HepG2 (cell line): ENCODE results near the gene NIFK. TPM values are rescaled to one million over a fixed set of nuclear protein-coding genes. Genes with fewer than 3 reads are reported as not detected.

ENCODE experiments used
- ATAC-seq: fragments of 200-7000 bp; cut with Tn5 transposase; 3 replicates; pipeline ENCODE4 v1.9.1; 2020; ENCODE audit warnings: mild to moderate bottlenecking, moderate library complexity
- BruUV-seq: library from RNA; stranded (reverse); fragments of 400-500 nt; replicated peaks from 2 replicates; lab custom pipeline; 2021; lab: Mats Ljungman, UMichigan
- CTCF ChIA-PET: fragments of 300-600 bp; formaldehyde crosslinking; extraction: SDS; loops from one replicate; lab custom pipeline; 2021; ENCODE audit warnings: low total read pairs, inconsistent platforms, low intra/inter-chr PET ratio; lab: Yijun Ruan, JAX
- POLR2A ChIA-PET: fragments of 350-600 bp; sonication (Branson Sonifier 250); formaldehyde crosslinking; loops from one replicate; lab custom pipeline; 2020; ENCODE audit warnings: antibody characterized with exemption, inconsistent platforms; lab: Yijun Ruan, JAX
- DNase-seq: peaks from one replicate; pipeline ENCODE4 v3.0.0-alpha.2; 2015; ENCODE audit warnings: low spot score
- FAIRE-seq: peaks from 3 replicates; lab custom pipeline; 2011; peaks lifted over from hg19 to GRCh38; lab: Jason Lieb, UNC
- H2AFZ ChIP-seq: one replicate; pipeline ENCODE4 v1.6.1; 2011; ENCODE audit warnings: low read length, inconsistent platforms
- H3K27ac ChIP-seq: fragments of 300-600 bp; 3 replicates; pipeline ENCODE4 v1.8.0; 2011; ENCODE audit warnings: mixed run types, mild to moderate bottlenecking, mixed read lengths, low read length, inconsistent platforms; ENCODE audit not compliant: insufficient read depth; ENCODE audit errors: extremely low read length
- H3K27me3 ChIP-seq, 2 experiments: fragments of 200-600 bp in 1 of 2; 2 replicates in 1 of 2; 3 replicates in 1 of 2; pipeline versions ENCODE4 v1.6.0 to v1.8.0; 2011; ENCODE audit warnings: low read length in 2 of 2, mild to moderate bottlenecking in 2 of 2, moderate library complexity in 2 of 2, inconsistent platforms in 1 of 2; ENCODE audit not compliant: insufficient read depth in 2 of 2, control insufficient read depth in 1 of 2
- H3K36me3 ChIP-seq, 2 experiments: fragments of 200-600 bp in 1 of 2; replicated peaks in 1 of 2; 2 replicates in 1 of 2; 3 replicates in 1 of 2; pipeline versions ENCODE4 v1.5.1 to v1.8.0; 2011; ENCODE audit warnings: low read length in 2 of 2, inconsistent platforms in 1 of 2; ENCODE audit not compliant: insufficient read depth in 2 of 2, control insufficient read depth in 1 of 2
- H3K4me1 ChIP-seq: 2 replicates; pipeline ENCODE4 v1.5.1; 2012; ENCODE audit warnings: low read length, inconsistent platforms; ENCODE audit not compliant: insufficient read depth
- H3K4me2 ChIP-seq: 2 replicates; pipeline ENCODE4 v1.6.0; 2011; ENCODE audit warnings: low read depth, low read length, inconsistent platforms
- H3K4me3 ChIP-seq, 3 experiments: fragments of 200-600 bp in 1 of 3; sonication (generic), shearing (Covaris generic) in 1 of 3; replicated peaks in 1 of 3; 2 replicates each; pipeline ENCODE4 v1.5.1; 2011 to 2016; ENCODE audit warnings: low read length in 3 of 3, inconsistent platforms in 2 of 3, low read depth in 2 of 3, mild to moderate bottlenecking in 2 of 3, control low read depth in 1 of 3, mixed read lengths in 1 of 3; ENCODE audit not compliant: insufficient read depth in 1 of 3
- H3K79me2 ChIP-seq: one replicate; pipeline ENCODE4 v1.6.1; 2011; ENCODE audit warnings: low read length, inconsistent platforms; ENCODE audit not compliant: insufficient read depth
- H3K9ac ChIP-seq: 2 replicates; pipeline ENCODE4 v1.6.0; 2011; ENCODE audit warnings: mild to moderate bottlenecking, low read depth, low read length, inconsistent platforms; ENCODE audit not compliant: insufficient read depth
- H3K9me3 ChIP-seq: 2 replicates; pipeline ENCODE4 v1.5.1; 2012; ENCODE audit warnings: mild to moderate bottlenecking, low read length
- H4K20me1 ChIP-seq: 2 replicates; pipeline ENCODE4 v1.6.0; 2011; ENCODE audit warnings: inconsistent platforms, mild to moderate bottlenecking, low read length, moderate library complexity; ENCODE audit not compliant: insufficient read depth
- FOSL2 ChIP-seq: sonication (generic); formaldehyde crosslinking; IDR thresholded peaks from 2 replicates; pipeline ENCODE4 v1.4.0; 2020; ENCODE audit warnings: missing genetic modification reagents
- FOXP1 ChIP-seq, 2 experiments: fragments of 450-650 bp in 1 of 2; IDR thresholded peaks; 2 replicates each; pipeline ENCODE4 v1.6.1; 2017 to 2018; ENCODE audit warnings: antibody characterized with exemption in 1 of 2
- KDM6A ChIP-seq: IDR thresholded peaks from 2 replicates; pipeline ENCODE4 v1.6.1; 2016; ENCODE audit warnings: low read depth
- NFYC ChIP-seq: IDR thresholded peaks from 2 replicates; pipeline ENCODE4 v1.6.1; 2016; ENCODE audit warnings: missing genetic modification reagents, missing compliant biosample characterization
- SAP130 ChIP-seq: IDR thresholded peaks from 2 replicates; pipeline ENCODE4 v1.6.1; 2016; ENCODE audit warnings: low read depth
- TEAD3 ChIP-seq: optimal IDR thresholded peaks from 2 replicates; pipeline ENCODE3; 2016; ENCODE audit warnings: borderline replicate concordance
- TSC22D2 ChIP-seq: sonication (generic); formaldehyde crosslinking; IDR thresholded peaks from 2 replicates; pipeline ENCODE4 v1.5.1; 2020; ENCODE audit warnings: missing genetic modification reagents, mild to moderate bottlenecking, borderline replicate concordance
- ZNF644 ChIP-seq: IDR thresholded peaks from 2 replicates; pipeline ENCODE4 v1.6.1; 2016; ENCODE audit warnings: low read depth
- WGBS: methylation state at CpG from one replicate; pipeline ENCODE4 v1.1.6; 2017; ENCODE audit warnings: low lambda C conversion rate; 5-methylcytosine and 5-hydroxymethylcytosine counted together
- in situ Hi-C: cut with HindIII; loops from 2 replicates; pipeline ENCODE4 v1.10.0; 2017; ENCODE audit warnings: low pct_unique_long_range_greater_than_20kb; ENCODE audit not compliant: extremely low pct_ligation_motif_present
- intact Hi-C: fragments of 100-400 bp; cut with micrococcal nuclease; formaldehyde crosslinking; loops from one replicate; pipeline ENCODE4 v1.10.0; 2022; ENCODE audit not compliant: unreplicated experiment
- polyA plus RNA-seq, 8 experiments: library from polyadenylated mRNA; depleted of rRNA in 3 of 8; stranded (reverse) in 7 of 8; unstranded in 1 of 8; fragments of >200 nt; fragmentation: Illumina TruSeq in 4 of 8; extraction: Trizol in 4 of 8; gene quantifications; 2 replicates each; pipeline versions ENCODE4 v1.2.1 to v1.2.3, GENCODE V29; 2011 to 2016; ENCODE audit warnings: low read depth in 4 of 8, missing spikeins in 1 of 8, mixed read lengths in 1 of 8; ENCODE audit not compliant: insufficient read depth in 1 of 8
- total RNA-seq, 5 experiments: library from RNA; depleted of rRNA; stranded (reverse); fragments of >200 nt; fragmentation: Illumina TruSeq; extraction: Trizol; gene quantifications; 2 replicates each; pipeline ENCODE4 v1.2.3, GENCODE V29; 2016; ENCODE audit warnings: low read depth in 1 of 5
- TF ChIP-seq, protein P1 (sequence below): IDR thresholded peaks from 2 replicates; pipeline ENCODE4 v1.6.1; 2016; ENCODE audit warnings: low read depth
- TF ChIP-seq, protein P2 (sequence below): IDR thresholded peaks from 2 replicates; pipeline ENCODE4 v1.6.1; 2016
- TF ChIP-seq, protein P3 (sequence below): sonication (generic); formaldehyde crosslinking; IDR thresholded peaks from 2 replicates; pipeline ENCODE4 v1.4.0; 2020; ENCODE audit warnings: missing genetic modification reagents, borderline replicate concordance
- TF ChIP-seq, protein P4 (sequence below): sonication (generic); IDR thresholded peaks from 2 replicates; pipeline ENCODE4 v1.6.1; 2016; ENCODE audit warnings: low read depth, borderline replicate concordance

The NIFK gene
- total and polyA plus RNA-seq, 2 of the 13 experiments (the other 11 are each of a cell fraction or from before 2014, with no cell fraction given) = 19.6 to 105 TPM

DNA sequence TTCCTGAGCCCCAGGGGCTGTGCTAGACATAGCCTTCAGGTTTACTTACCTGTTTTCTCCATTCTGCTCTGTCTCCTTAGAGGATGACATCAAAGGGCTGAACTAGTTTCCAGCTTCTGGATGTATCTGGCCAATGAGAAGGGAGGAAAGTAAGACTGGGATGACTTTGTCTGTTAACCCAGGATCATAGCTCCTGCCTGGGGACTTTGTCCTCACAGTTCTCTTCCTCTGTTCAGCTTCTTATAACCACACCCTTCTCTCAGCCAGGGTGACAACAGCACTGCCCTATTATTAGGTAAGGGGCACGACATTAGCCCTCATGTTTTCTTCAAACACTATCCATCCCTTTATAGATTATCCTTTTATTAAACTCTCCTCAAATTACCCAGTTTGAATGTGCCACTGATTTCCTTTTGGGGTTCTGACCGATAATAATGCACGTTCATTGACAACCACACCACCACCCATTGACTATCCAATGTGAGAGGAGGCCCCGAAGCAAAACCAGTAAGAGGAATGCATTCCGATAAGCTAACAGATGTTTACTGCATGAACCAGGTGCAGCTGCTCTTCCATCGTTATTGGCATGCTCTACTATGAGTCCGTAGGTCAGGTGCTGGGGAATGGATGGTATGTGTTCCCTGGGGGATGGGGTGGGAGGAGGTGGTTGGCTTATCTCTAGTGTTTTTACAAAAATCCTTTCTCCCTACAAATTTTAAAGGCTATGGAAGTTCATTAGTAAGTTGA lies 42.2 kb upstream of the NIFK start:
- CTCF ChIA-PET = no interaction called here
- Histone ChIP-seq H3K27me3 (no peaks in the 10 kb centered on the region; a peak in 1 of 5 replicates), H3K9ac (no peak overlapping the region), H3K9me3 (no peaks in the 10 kb centered on the region), H3K4me3 (peak overlapping the region in 1 of 3 experiments; percentile 11; a peak in 2 of 6 replicates), H3K4me1 (peaks cover 39% of the 10 kb centered on the region), H3K79me2 (no peaks in the 10 kb centered on the region), H3K4me2 (peak overlapping the region; percentile 53), H2AFZ (no peak overlapping the region), H3K36me3 (no peaks in the 10 kb centered on the region), H3K27ac (no peak overlapping the region), H4K20me1 (no peaks in the 10 kb centered on the region)
- WGBS = under 1% methylated on average over 7 of the region's 7 CpGs
- ATAC-seq (peak; percentile 92), FAIRE-seq (peak; percentile 73), DNase-seq (peak; percentile 84)
- POLR2A ChIA-PET = interaction anchor here (0.5 kb wide), 1 partner anchor 18 kb away, joined by 4 read pairs; no protein-coding TSS in a partner anchor
- no TSS peak for BruUV-seq
- intact Hi-C loops (no loop called here), in situ Hi-C loops (no loop called here)
- TF ChIP-seq SAP130 (peak; percentile 57), TSC22D2 (CRISPR knock-in tag) (no peak), ZNF644 (CRISPR knock-in tag) (peak; percentile 91), KDM6A (0 out of 2 replicates have a peak, but pooled peaks have one; percentile 27), NFYC (CRISPR knock-in tag) (no peak), FOSL2 (CRISPR knock-in tag) (0 out of 2 replicates have a peak, but pooled peaks have one; percentile 23), TEAD3 (peak; percentile 99), FOXP1 (IDR thresholded peaks at IDR 0.05) (no peak), FOXP1 (CRISPR knock-in tag; IDR thresholded peaks at IDR 0.05) (peak; percentile 52; the same call in 1 of the 2 replicates)
- TF ChIP-seq, protein P1, sequence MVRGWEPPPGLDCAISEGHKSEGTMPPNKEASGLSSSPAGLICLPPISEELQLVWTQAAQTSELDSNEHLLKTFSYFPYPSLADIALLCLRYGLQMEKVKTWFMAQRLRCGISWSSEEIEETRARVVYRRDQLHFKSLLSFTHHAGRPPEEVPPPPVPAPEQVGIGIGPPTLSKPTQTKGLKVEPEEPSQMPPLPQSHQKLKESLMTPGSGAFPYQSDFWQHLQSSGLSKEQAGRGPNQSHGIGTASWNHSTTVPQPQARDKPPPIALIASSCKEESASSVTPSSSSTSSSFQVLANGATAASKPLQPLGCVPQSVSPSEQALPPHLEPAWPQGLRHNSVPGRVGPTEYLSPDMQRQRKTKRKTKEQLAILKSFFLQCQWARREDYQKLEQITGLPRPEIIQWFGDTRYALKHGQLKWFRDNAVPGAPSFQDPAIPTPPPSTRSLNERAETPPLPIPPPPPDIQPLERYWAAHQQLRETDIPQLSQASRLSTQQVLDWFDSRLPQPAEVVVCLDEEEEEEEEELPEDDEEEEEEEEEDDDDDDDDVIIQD = peak; percentile 16; the same call in 1 of the 2 replicates
- TF ChIP-seq, protein P2, sequence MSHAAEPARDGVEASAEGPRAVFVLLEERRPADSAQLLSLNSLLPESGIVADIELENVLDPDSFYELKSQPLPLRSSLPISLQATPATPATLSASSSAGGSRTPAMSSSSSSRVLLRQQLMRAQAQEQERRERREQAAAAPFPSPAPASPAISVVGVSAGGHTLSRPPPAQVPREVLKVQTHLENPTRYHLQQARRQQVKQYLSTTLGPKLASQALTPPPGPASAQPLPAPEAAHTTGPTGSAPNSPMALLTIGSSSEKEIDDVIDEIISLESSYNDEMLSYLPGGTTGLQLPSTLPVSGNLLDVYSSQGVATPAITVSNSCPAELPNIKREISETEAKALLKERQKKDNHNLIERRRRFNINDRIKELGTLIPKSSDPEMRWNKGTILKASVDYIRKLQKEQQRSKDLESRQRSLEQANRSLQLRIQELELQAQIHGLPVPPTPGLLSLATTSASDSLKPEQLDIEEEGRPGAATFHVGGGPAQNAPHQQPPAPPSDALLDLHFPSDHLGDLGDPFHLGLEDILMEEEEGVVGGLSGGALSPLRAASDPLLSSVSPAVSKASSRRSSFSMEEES = peak; percentile 67; the same call in 1 of the 2 replicates
- TF ChIP-seq, protein P3, sequence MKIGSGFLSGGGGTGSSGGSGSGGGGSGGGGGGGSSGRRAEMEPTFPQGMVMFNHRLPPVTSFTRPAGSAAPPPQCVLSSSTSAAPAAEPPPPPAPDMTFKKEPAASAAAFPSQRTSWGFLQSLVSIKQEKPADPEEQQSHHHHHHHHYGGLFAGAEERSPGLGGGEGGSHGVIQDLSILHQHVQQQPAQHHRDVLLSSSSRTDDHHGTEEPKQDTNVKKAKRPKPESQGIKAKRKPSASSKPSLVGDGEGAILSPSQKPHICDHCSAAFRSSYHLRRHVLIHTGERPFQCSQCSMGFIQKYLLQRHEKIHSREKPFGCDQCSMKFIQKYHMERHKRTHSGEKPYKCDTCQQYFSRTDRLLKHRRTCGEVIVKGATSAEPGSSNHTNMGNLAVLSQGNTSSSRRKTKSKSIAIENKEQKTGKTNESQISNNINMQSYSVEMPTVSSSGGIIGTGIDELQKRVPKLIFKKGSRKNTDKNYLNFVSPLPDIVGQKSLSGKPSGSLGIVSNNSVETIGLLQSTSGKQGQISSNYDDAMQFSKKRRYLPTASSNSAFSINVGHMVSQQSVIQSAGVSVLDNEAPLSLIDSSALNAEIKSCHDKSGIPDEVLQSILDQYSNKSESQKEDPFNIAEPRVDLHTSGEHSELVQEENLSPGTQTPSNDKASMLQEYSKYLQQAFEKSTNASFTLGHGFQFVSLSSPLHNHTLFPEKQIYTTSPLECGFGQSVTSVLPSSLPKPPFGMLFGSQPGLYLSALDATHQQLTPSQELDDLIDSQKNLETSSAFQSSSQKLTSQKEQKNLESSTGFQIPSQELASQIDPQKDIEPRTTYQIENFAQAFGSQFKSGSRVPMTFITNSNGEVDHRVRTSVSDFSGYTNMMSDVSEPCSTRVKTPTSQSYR (CRISPR knock-in tag) = peak; percentile 86
- TF ChIP-seq, protein P4, sequence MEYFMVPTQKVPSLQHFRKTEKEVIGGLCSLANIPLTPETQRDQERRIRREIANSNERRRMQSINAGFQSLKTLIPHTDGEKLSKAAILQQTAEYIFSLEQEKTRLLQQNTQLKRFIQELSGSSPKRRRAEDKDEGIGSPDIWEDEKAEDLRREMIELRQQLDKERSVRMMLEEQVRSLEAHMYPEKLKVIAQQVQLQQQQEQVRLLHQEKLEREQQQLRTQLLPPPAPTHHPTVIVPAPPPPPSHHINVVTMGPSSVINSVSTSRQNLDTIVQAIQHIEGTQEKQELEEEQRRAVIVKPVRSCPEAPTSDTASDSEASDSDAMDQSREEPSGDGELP = peak; percentile 69; the same call in 1 of the 2 replicates
